Measurements from ENCODE around the gene MAN2A1.

DNA sequence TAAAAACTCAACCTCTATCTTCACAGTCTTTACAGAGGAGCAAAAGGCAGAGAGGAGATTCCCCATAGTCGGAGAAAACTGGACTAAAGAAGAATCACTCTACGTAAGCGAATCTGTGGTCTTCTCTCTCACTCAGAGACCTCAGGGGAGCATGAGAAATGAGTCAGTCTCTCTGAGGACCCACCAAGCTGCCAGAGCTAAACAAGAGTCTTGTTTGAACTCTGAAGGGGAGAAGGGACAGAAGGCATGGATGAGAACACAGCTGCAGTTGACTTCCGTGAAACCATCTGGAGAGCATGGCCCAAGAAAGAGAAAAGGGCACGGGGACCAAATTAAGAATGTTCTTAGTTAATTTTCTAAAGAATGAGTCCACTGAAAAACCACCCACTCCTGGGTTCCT is 12.8 kb upstream of the MAN2A1 start:
- TF ChIP-seq, protein P1, sequence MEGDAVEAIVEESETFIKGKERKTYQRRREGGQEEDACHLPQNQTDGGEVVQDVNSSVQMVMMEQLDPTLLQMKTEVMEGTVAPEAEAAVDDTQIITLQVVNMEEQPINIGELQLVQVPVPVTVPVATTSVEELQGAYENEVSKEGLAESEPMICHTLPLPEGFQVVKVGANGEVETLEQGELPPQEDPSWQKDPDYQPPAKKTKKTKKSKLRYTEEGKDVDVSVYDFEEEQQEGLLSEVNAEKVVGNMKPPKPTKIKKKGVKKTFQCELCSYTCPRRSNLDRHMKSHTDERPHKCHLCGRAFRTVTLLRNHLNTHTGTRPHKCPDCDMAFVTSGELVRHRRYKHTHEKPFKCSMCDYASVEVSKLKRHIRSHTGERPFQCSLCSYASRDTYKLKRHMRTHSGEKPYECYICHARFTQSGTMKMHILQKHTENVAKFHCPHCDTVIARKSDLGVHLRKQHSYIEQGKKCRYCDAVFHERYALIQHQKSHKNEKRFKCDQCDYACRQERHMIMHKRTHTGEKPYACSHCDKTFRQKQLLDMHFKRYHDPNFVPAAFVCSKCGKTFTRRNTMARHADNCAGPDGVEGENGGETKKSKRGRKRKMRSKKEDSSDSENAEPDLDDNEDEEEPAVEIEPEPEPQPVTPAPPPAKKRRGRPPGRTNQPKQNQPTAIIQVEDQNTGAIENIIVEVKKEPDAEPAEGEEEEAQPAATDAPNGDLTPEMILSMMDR (IDR thresholded peaks at IDR 0.05; ENCODE audit: low read length) = no peak
- TF ChIP-seq EZH2 (optimal IDR thresholded peaks at IDR 0.05; ENCODE audit: low read depth, low read length) = no peak

Data from MM.1S (cell line).